Fibroblast of pulmonary artery (primary cell): ENCODE data around the gene ANGEL2.

Experiments used
- DNase-seq: peaks from one replicate; pipeline ENCODE4 v3.0.0-alpha.2; 2010; ENCODE audit warnings: low read depth
- H3K4me3 ChIP-seq: replicated peaks from 2 replicates; pipeline ENCODE4 v1.5.1; 2011; ENCODE audit warnings: low read depth, mild to moderate bottlenecking, control low read depth, low read length, moderate library complexity
- TF ChIP-seq, protein P1 (sequence below): IDR thresholded peaks from 2 replicates; pipeline ENCODE4 v1.5.1; 2011; ENCODE audit warnings: mild to moderate bottlenecking, control low read depth, low read length, inconsistent platforms; ENCODE audit errors: missing control alignments

ANGEL2 gene

DNA sequence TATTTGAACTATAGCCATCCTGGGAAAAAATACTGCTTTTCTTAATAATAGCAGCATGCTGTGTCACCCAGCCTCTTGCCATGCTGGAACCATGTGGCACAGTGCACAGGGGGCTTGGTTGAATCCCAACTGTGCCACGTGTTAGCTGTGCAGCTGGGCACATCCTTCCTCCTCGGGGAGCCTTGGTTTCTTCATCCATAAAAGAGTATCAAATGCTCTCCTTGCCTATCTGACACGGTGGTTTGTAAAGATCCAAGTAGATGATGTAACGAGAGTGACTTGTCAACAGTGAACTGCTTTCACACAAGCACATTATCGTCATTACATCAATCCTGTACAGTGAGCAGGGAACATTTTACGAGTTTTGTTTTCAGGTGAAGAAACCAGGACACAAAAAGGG lies 41.0 kb downstream of the ANGEL2 start:
- no peak for DNase-seq
- TF ChIP-seq, protein P1, sequence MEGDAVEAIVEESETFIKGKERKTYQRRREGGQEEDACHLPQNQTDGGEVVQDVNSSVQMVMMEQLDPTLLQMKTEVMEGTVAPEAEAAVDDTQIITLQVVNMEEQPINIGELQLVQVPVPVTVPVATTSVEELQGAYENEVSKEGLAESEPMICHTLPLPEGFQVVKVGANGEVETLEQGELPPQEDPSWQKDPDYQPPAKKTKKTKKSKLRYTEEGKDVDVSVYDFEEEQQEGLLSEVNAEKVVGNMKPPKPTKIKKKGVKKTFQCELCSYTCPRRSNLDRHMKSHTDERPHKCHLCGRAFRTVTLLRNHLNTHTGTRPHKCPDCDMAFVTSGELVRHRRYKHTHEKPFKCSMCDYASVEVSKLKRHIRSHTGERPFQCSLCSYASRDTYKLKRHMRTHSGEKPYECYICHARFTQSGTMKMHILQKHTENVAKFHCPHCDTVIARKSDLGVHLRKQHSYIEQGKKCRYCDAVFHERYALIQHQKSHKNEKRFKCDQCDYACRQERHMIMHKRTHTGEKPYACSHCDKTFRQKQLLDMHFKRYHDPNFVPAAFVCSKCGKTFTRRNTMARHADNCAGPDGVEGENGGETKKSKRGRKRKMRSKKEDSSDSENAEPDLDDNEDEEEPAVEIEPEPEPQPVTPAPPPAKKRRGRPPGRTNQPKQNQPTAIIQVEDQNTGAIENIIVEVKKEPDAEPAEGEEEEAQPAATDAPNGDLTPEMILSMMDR: no peak
- no peak overlapping the region for H3K4me3 ChIP-seq

DNA sequence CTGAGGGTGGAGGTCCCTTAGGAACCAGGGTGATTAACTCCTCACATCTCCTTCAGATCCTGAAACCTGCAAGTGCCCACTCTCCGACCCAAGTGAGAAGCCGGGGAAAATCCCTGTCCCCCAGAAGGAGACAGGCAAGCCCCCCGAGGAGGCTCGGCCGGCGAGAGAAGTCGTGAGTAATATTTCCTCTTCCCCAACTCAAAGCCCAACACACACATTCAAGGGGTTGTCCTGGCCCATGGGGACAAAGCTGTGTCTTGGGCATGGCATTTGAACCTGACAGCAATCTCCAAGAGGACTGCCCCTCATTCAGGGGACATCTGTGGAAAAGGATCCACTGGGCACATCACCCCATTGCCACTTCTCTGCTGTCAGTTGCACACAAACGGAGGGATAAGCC lies 41.8 kb downstream of the ANGEL2 start:
- no peak for DNase-seq
- TF ChIP-seq, protein P1: no peak
- H3K4me3 ChIP-seq: no peak overlapping the region

DNA sequence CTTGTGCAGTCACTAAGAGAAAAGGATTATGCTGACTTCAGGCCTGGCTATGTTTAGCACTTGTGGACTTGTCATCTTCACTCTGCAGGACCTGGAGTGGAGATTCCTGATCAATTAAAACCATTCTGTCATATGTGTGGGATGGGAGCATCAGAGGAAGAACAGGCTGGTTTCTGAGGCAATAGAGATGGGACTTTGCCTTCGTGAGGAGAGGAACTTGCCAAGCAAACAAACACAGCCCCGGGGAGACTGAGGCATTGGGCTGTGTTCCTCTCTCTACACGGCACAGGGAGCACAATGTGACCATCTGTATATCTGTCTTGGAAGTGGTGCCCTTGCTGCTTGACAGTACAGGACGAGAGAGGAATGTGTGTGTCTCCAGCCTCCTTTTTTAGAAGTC lies 42.2 kb downstream of the ANGEL2 start:
- no peak for DNase-seq
- H3K4me3 ChIP-seq: no peak overlapping the region
- TF ChIP-seq, protein P1: no peak

DNA sequence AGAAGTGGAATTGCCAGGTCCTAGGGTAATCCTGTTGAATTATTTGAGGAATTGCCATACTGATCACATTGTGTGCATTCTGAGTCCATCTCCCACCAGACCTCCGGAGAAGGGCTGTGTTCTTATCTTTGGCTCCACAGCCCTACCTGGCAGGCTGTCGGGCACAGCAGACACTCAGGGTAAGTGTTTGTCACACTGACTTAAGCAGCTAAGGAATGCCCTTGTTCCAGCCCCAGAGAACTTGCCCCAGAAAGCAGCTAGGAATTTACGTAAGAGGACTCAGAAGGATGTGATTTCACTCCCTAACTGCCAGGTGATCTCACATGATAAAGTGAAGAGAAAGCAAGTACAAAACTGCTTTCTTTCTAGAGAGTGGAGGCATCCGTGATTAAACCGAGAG lies 44.4 kb downstream of the ANGEL2 start:
- TF ChIP-seq, protein P1: no peak
- no peak overlapping the region for H3K4me3 ChIP-seq
- DNase-seq: no peak

DNA sequence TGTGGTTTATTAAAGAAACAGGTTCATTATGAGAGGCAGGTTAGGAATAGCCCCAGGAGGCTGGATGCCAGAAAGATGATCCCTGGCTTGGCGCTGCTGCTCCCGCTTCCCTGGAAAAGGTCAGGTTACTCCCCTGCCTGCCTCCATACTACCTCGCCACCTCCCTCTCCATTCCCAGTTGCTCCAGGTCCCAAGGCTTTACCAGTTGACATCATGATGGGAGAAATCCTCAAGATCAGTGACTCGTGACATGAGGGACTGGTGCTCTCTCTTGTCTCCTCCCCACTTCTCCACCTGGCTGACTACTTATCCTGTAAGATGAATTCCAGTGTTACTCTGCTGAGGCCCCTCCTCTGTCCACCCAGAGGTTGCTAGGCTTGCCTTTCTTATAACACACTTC lies 45.6 kb downstream of the ANGEL2 start:
- H3K4me3 ChIP-seq: no peak overlapping the region
- no peak for DNase-seq
- TF ChIP-seq, protein P1: no peak

DNA sequence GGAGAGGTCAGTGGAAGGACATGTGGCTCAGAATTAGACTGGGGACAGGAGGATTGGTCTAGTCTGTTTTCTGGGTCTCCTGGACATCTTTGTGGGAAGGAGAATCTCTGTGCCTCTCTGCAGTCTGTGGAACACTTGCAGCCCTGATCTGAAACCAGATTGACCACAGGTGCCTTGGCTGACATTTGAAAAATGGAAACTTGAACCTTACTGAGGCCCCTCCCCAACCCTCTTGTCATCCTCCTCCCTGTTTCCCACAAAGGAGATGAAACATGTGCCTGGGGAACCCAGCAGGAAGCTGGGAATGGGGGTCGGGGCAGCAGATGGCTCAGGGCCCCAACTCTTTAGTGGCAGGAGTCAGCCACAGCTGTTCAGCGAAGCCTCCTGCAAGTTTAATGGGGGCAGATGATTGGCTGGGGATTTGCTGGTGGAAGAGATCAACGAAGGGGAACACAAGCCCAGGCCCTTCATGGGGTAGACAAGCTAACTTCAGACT lies 47.3 kb downstream of the ANGEL2 start:
- DNase-seq: no peak
- H3K4me3 ChIP-seq: no peak overlapping the region
- TF ChIP-seq, protein P1: no peak

DNA sequence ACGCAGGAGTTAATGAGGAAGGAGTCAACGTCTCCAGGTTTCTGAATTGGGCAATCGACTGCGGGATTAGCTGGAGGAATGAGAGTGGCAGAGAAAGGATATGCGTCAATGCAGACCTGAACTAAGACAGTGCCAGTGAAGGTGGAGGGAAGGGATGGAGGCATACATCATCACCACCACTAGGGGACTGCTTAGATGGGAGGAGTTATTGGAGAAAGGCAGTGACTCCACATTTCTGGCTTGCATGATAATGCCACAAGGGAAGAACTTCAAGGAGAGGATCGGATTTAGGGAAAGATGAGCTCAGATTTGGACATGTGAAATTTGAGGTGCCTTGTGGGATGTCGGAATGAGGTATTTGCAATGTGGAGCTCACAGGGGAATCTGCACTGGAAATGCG lies 47.9 kb downstream of the ANGEL2 start:
- DNase-seq: peak; percentile 43
- TF ChIP-seq, protein P1: peak; percentile 61
- no peak overlapping the region for H3K4me3 ChIP-seq
